Heart left ventricle (tissue), 13 donors: ENCODE data around the gene PSMD13.
"Not testable (repeated sequence)": the region's sequence is repeated elsewhere in the genome, so short reads cannot be mapped to it uniquely, and the experiment has no call there.

Source experiments
- CTCF ChIP-seq, 12 donors: fragments of 200-600 bp; sonication (generic) in 4 of 12; IDR thresholded peaks; one replicate each; pipeline versions ENCODE4 v1.5.0 to v1.8.0; 2018 to 2022; ENCODE audit warnings: antibody characterized with exemption in 12 of 12, mild to moderate bottlenecking in 5 of 12
- POLR2A ChIP-seq, 2 donors: fragments of 450-650 bp; IDR thresholded peaks; one replicate each; pipeline ENCODE4 v1.6.1; 2017; ENCODE audit warnings: antibody characterized with exemption in 2 of 2, mild to moderate bottlenecking in 2 of 2, moderate library complexity in 2 of 2
- donor health status: ischemic (EF 13 %, LVEDD 7.1; RV severe dilation, severe dysfunction).
- donor health status: DM: no; HTN: yes; CAD: no.
- donor health status: DM: no; HTN: no; CAD: no.
- donor health status: ischemic (EF 25% LVEDD 6.9; RV normal size, moderate dysfunction).
- donor health status: ischemic (EF 25% LVEDD 5.7; RV mildly dilated, moderate dysfunction).
- donor health status: ischemic (EF 35%, LVEDD 5.7; RV mildly dilated, moderate dysfunction).
- donor health status: nonischemic (EF 11% LVEDD 7.7; RV severe dilation, severe dysfunction).
- donor health status: DM: yes; HTN: yes; CAD: no.
- donor health status: PGD.
- donor health status: ischemic (EF 29% LVEDD 5.4; RV normal size, mild dysfunction).
- donor health status: nonischemic (EF 23%, LVEDD 6.1; RV moderate dilation, normal function).

- TF ChIP-seq CTCF, POLR2A (IDR thresholded peaks at IDR 0.05): not testable (repeated sequence)
Observed at GRCh38 chr11:190546-190945, 46.2 kb upstream of the PSMD13 start.
